DMS 273 treated with DMSO at 0.1 percent for 48 hours (cell line): ENCODE results near the gene HOXA1.

Experiments
- DNase-seq: peaks from one replicate; lab custom pipeline; 2025; lab: John Stamatoyannopoulos, UW

HOXA1 gene

DNA sequence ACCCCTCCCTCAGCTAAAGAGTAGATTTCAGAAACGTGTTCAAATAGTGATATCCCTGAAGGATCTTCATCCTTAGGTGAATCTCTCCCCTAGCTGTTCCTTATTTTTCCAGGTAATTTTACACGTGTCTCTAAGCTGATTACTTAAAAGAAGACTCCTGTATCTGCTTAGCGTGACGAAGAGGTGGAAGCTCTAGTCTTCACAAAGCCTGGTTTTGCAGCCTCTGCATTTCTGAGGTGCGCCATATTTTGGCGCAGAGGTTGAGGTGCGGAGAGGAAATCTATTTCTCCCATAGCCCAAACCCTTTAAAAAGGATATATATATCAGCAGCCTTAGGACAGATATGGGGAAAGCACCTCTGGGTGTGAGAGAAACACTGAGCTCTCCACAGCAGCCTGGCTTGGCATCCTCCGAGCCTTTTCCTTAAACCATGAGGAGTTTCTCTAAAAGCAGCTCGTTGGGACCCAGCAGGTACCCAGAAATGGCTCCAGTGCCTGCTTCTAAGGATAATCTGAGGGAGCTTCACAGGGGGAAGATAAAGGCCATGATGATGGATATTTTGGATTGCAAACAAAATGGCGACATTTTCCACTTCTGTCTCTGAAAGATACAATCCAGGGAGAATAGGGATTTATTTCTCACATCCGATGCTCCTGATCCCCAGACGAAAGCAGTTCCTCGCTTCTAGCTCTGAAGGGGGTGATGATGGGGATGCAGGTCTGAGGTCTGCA lies 9.7 kb upstream of the HOXA1 start:
- DNase-seq: no peak

GRCh38 chr7:27104341-27105058 lies 8.7 kb upstream of the HOXA1 start:
- DNase-seq: no peak

DNA sequence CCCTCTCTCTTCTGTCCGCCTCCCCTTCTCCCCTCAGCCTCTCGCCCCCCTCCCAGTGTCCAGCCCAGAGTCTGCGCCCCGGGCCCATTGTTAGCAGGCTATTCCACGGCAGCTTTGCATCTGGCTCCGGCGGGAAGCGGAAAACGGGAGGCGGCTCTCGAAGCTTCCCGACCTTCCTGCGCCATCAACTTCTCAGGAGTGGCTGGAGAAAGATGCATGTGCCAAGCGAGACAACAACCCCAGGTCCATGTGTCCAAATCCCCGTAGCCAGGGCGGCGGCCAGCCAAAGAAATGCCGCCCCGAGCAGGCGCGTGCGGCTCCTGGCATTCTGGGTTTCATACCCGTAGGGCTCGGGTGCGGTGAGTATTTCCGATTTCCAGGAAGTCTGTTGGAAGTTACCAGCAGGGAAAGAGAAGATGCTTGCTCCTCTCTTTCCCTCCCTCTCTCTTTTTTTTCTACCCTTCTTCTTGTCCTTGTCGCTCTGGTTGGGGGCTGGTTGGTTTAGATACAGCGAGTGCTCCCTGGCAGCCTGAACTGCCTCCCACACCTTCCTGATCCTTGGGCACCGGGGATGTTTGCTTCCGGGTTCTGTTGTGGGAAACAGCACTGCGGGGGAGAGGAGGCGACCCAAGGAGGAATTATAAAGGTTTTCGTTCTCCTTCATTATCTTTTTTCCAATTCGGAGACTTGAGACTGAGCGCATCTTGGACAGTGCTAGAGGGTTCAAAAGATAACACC lies 7.9 kb upstream of the HOXA1 start:
- no peak for DNase-seq

DNA sequence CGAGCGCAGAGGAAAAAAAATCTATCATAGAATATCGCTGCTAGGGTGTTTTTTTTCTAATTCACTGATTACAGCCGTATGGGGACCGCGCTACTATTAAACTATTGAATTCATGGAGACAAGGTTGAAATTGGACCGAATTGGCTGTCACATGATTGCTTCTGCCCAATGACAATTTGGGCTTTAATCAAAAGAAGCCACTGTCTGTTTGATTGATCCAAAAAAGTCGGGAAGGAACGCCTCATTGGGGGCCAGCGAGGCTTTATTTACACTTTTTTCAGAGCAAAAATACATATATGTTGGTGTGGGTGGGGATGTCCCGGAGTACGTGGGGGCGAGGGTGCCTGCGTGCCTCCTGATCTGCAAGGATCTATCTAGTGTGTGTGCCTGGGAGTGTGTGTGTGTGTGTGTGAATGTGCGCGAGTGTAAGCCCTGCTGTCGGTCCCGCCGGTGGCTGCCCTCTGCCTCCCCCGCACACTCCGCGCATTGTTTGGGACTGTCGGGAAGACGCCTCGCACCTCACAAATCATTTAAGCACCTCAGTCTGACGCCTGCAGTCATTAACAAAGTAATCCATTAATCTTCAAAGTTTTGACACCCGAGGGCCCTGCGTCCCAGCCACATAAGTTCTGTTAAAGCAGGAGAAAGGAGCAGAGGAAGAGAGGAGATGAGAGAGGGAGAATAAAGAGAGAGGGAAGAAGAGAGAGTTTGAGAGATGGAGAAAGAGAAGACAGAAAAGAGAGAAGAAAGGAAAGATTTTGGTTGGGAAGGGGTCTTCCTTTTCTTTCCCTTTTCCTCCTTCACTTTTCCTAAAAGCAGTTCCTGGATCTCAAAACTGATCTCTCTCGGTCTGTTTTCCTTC lies 7.0 kb upstream of the HOXA1 start, which contains the start of gene HOXA2:
Gene HOXA2 (minus strand): TSS at position 103 of the 862 bp plus-strand sequence. CDS start 183 bp downstream, outside the sequence.
- no peak for DNase-seq

DNA sequence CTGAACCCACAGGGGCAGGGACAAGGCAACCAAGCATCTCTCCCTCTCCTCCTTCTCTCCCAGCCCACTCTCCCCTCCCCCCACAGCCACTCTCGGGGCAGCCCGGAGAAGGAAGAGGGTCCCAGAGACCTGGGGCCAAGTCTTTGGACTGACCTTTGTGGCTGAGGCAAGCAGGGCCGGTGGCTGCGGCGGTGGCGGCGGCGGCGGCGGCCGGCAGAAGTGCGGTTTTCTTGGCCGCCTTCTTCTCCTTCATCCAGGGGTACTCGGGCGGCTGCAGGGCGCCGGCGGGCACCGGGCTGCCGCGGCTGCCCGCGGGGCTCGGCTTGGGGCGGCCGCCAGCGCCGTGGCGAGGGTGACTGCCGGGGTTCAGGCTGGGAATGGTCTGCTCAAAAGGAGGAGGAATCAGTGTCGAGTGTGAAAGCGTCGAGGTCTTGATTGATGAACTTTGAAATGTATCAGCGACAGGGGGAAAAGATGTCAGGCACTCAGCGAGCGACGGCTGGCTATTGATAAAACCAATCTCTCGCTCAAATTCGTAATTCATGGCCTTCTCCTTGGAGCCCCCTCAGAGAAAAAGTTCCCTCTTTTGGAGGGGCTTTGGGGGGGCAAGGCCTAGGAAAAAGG lies 6.3 kb upstream of the HOXA1 start:
- no peak for DNase-seq

- DNase-seq: no peak
Measured at GRCh38 chr7:27101171-27101956, 5.6 kb upstream of the HOXA1 start.

- DNase-seq: no peak
Measured at GRCh38 chr7:27100694-27101170, 4.9 kb upstream of the HOXA1 start.

- no peak for DNase-seq
Measured at GRCh38 chr7:27099453-27100370, 3.9 kb upstream of the HOXA1 start.

- no peak for DNase-seq
Measured at GRCh38 chr7:27098578-27099451, 3.0 kb upstream of the HOXA1 start.

DNA sequence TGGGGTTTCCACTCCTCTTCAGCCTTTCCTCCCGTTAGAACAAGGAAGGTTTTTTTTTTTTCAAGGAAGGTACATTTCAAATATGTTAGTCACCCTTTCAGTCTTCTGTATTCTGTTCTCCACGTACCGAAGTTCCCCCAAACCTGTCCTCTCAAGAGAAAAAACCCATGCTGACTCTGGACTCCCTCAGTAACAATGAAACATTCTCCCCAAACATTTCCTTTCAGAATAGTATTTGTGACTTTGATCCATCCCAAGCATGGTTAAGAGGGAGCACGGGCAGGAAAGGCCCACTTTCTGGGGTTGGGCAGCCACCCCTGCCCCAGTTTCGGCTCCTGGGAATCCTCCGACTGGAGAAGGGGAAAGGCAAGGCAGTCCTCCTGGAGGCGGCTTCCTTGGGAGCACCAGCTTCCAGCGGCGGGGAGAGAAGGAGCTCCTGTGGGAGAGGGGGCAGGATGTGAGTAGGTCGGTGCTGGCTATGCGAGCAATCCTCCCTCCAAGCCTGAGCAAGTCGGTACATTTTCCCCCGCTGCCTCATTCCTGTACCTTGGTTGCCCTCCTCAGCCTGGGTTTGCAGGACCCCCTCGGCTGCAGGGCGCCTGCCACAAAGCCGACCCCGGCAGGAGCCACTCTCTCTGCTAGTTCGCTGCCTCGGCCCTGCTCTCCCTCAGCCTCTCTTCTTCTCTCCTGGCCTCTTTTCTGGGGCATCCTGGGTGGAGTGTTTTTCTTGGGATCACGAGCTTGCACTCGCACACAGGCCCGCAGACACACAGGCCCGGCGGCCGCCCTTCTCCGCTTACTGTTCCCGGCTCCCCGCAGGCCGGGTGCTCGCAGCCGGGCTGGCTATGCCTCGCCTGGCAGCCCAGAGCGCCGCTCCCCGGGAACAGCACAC lies 2.1 kb upstream of the HOXA1 start:
- DNase-seq: no peak

DNA sequence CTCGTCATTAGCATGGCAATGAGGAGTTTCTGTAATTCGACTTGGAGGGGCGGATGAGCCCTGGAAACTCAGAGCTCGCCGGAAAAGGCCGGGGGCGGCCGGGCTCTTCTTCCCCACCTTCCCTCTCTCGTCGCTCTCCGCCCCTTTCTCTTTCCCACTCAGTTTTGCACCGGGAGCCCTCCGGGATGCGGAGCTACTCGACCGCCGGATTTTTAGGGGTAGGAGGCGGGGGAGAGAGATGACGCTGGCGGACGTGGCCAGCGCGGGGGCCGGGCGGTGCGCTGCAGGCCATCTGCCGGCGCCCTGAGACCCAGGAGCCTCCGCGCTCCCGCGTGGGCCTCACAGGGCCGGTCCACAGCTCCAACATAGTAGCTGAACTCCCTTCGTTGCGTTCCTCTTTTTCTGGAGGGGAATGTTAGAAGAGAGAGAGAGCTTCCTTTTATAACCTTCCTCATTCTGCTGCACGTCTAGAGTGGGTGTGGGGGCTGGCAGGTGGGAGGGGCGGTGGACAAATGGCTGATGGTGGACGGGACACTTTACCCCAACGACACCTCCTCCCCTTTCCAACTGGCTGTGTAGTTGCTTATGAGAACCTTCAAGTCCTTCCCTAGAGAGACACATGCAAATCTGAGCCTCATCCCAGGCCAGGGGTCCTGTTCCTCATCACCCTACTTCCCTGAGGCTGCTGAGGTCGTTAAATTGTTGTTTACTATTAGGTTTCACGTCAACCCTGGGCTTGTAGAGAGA lies 1.1 kb upstream of the HOXA1 start:
- no peak for DNase-seq

DNA sequence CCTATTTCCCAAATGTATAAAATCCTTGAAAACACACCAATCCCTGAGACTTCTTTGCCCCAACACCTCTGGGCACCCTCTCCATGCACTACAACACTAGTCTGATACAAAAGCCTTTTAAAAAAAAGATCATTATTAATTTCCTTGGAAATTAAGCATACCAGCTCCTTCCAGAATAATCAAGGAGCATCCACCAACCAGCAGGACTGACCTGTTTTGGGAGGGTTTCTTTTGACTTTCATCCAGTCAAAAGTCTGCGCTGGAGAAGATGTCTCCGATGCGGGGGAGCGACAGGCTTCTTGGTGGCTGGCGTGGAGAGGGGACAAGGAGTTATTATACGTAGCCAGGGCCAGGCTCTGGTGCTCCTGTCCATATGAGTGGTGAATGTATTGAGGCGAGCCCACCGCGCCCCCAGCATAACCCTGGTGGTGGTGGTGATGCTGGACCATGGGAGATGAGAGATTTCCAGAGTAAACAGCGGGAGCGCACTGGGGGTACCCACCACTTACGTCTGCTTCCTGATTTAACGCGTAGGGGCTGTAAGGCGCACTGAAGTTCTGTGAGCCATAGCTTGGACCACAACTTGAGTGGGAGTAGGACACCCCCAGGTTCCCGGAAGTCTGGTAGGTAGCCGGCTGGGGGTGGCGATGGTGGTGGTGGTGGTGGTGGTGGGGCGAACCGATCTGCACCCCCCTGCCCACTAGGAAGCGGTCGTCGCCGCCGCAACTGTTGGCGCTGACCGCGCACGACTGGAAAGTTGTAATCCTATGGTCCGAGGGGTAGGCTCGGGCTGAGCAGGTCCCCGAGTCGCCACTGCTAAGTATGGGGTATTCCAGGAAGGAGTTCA lies 527 bp downstream of the HOXA1 start:
- DNase-seq: no peak

- DNase-seq: no peak
Measured at GRCh38 chr7:27094304-27095049, 1.3 kb downstream of the HOXA1 start.

DNA sequence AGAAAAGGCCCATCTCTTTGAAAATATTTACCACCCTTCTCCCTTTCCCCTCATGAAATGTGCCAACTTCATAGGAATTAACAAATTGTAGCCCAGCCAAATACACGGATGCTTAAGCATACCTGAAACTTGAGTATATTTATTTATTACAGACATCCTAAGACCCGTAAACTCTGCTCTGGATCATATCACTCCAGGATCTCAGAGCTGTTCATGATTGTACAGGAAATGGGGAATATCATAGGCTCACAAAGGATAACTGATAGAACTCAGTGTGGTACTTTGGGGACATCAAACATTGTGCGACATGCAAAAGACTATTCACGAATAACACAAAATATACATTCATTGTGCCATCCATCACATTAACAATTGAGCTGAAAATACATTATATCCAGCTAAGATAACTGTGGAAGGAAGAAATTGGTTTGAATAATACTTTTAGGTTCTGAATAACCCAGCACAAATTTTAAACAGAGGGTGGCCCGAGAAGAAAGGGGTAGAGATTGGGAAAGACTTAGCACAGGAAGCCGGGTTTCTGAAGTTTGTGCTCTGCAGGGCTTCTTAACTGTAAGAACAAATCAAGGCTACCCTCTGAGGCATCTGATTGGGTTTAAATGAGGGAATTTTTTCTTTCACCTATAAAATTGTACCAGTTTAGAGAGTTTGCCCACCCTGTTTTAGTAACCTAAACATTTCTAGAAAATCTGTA lies 2.5 kb downstream of the HOXA1 start:
- no peak for DNase-seq
